Measurements from ENCODE around the gene ADARB2. TPM values are rescaled to one million over a fixed set of nuclear protein-coding genes. Genes with fewer than 3 reads are reported as not detected.
"Not testable (repeated sequence)": the region's sequence is repeated elsewhere in the genome, so short reads cannot be mapped to it uniquely, and the experiment has no call there.

Gene ADARB2
- total RNA-seq, 3 donors from 2014 or later (not counting 1 experiment from before 2014, with no cell fraction given), result 0.27 to 0.78 (median 0.40) TPM

GRCh38 chr10:1432161-1432560 lies 305.2 kb downstream of the ADARB2 start:
- TF ChIP-seq, protein P1, sequence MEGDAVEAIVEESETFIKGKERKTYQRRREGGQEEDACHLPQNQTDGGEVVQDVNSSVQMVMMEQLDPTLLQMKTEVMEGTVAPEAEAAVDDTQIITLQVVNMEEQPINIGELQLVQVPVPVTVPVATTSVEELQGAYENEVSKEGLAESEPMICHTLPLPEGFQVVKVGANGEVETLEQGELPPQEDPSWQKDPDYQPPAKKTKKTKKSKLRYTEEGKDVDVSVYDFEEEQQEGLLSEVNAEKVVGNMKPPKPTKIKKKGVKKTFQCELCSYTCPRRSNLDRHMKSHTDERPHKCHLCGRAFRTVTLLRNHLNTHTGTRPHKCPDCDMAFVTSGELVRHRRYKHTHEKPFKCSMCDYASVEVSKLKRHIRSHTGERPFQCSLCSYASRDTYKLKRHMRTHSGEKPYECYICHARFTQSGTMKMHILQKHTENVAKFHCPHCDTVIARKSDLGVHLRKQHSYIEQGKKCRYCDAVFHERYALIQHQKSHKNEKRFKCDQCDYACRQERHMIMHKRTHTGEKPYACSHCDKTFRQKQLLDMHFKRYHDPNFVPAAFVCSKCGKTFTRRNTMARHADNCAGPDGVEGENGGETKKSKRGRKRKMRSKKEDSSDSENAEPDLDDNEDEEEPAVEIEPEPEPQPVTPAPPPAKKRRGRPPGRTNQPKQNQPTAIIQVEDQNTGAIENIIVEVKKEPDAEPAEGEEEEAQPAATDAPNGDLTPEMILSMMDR (IDR thresholded peaks at IDR 0.05), result no peak
- Histone ChIP-seq H3K4me1 (ENCODE audit: control insufficient read depth, insufficient read depth, low read length) (no peaks in the 10 kb centered on the region), H3K36me3 (ENCODE audit: control insufficient read depth, insufficient read depth, low read length) (no peaks in the 10 kb centered on the region), H3K9me3 (ENCODE audit: control insufficient read depth, insufficient read depth, low read length) (no peaks in the 10 kb centered on the region), H3K27me3 (ENCODE audit: control insufficient read depth, insufficient read depth, low read length) (no peaks in the 10 kb centered on the region), H3K4me3 (ENCODE audit: low read length) (no peak overlapping the region), H3K27ac (ENCODE audit: low read length) (no peak overlapping the region)
- 90% methylated on average over 2 of the region's 3 CpGs for WGBS (ENCODE audit: insufficient coverage)
- Mint-ChIP-seq H3K4me3 (no peak overlapping the region), H3K27me3 (ENCODE audit: low read depth in 2 of 2) (peaks cover 9 to 21% of the 10 kb centered on the region in 2 donors), H3K9me3 (peaks cover 6 to 7% of the 10 kb centered on the region in 2 donors), H3K4me1 (no peaks in the 10 kb centered on the region), H3K27ac (no peak overlapping the region), H3K36me3 (peaks cover 10% of the 10 kb centered on the region)
- ATAC-seq (no peak), DNase-seq (no peak)
- intact Hi-C loops (cut with micrococcal nuclease), result no loop called here

GRCh38 chr10:1431229-1431628 lies 306.1 kb downstream of the ADARB2 start:
- Histone ChIP-seq H3K27ac (ENCODE audit: low read length) (no peak overlapping the region), H3K4me3 (ENCODE audit: low read length) (no peak overlapping the region), H3K27me3 (ENCODE audit: control insufficient read depth, insufficient read depth, low read length) (no peaks in the 10 kb centered on the region), H3K9me3 (ENCODE audit: control insufficient read depth, insufficient read depth, low read length) (no peaks in the 10 kb centered on the region), H3K36me3 (ENCODE audit: control insufficient read depth, insufficient read depth, low read length) (no peaks in the 10 kb centered on the region), H3K4me1 (ENCODE audit: control insufficient read depth, insufficient read depth, low read length) (no peaks in the 10 kb centered on the region)
- Mint-ChIP-seq H3K36me3 (peaks cover 10% of the 10 kb centered on the region), H3K27me3 (ENCODE audit: low read depth in 2 of 2) (peaks cover 9 to 25% of the 10 kb centered on the region in 2 donors), H3K4me1 (no peaks in the 10 kb centered on the region), H3K9me3 (peaks cover 6 to 7% of the 10 kb centered on the region in 2 donors), H3K27ac (no peak overlapping the region), H3K4me3 (no peak overlapping the region)
- WGBS (ENCODE audit: insufficient coverage), result no CpG with 5 or more reads among the region's 1 CpG
- no peak for DNase-seq
- intact Hi-C loops (cut with micrococcal nuclease), result no loop called here
- no peak for ATAC-seq
- TF ChIP-seq, protein P1 (IDR thresholded peaks at IDR 0.05), result no peak

DNA sequence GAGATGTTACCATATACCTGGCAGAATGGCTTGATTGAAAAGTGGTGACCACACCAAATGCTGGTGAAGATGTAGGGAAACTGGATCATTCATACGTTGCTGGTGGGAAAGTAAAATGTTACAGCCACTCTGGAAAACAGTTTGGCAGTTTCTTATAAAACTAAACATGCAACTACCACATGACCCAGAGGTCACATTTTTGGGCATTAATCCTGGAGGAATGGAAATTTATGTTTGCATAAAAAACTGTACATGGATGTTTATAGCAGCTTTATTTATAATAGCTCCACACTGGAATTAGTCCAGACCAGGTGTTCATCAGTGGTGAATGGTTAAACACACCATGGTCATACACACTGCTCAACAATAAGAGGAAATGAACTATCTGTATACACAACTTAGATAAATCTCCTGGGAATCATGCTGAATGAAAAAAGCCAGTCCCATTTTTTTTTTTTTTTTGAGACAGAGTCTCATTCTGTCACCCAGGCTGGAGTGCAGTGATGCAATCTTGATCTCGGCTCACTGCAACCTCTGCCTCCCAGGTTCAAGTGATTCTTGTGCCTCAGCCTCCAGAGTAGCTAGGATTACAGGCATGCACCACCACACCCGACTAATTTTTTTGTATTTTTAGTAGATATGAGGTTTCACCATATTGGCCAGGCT lies 309.7 kb downstream of the ADARB2 start:
- H3K27me3 ChIP-seq (ENCODE audit: control insufficient read depth, insufficient read depth, low read length), result not testable (repeated sequence)
- WGBS (ENCODE audit: insufficient coverage), result 69% methylated on average over 1 of the region's 3 CpGs
- intact Hi-C loops (cut with micrococcal nuclease), result loop anchor here (10.0 kb wide), 1 partner anchor 1617 kb away; no protein-coding TSS in a partner anchor

GRCh38 chr10:1426786-1427185 lies 310.5 kb downstream of the ADARB2 start:
- H3K27ac Mint-ChIP-seq, result no peak overlapping the region
- 84% methylated on average over 6 of the region's 6 CpGs for WGBS (ENCODE audit: insufficient coverage)
- peaks cover 10% of the 10 kb centered on the region for H3K36me3 Mint-ChIP-seq
- H3K27me3 Mint-ChIP-seq (ENCODE audit: low read depth in 2 of 2), result peaks cover 12 to 19% of the 10 kb centered on the region in 2 donors
- Histone ChIP-seq H3K27me3 (ENCODE audit: control insufficient read depth, insufficient read depth, low read length) (no peaks in the 10 kb centered on the region), H3K9me3 (ENCODE audit: control insufficient read depth, insufficient read depth, low read length) (no peaks in the 10 kb centered on the region), H3K27ac (ENCODE audit: low read length) (no peak overlapping the region), H3K4me3 (ENCODE audit: low read length) (no peak overlapping the region), H3K4me1 (ENCODE audit: control insufficient read depth, insufficient read depth, low read length) (no peaks in the 10 kb centered on the region), H3K36me3 (ENCODE audit: control insufficient read depth, insufficient read depth, low read length) (no peaks in the 10 kb centered on the region)
- intact Hi-C loops (cut with micrococcal nuclease), result loop anchor here (10.0 kb wide), 1 partner anchor 1618 kb away; no protein-coding TSS in a partner anchor
- peaks cover 6 to 7% of the 10 kb centered on the region in 2 donors for H3K9me3 Mint-ChIP-seq
- TF ChIP-seq, protein P1 (IDR thresholded peaks at IDR 0.05), result no peak
- no peaks in the 10 kb centered on the region for H3K4me1 Mint-ChIP-seq
- ATAC-seq, result no peak
- H3K4me3 Mint-ChIP-seq, result no peak overlapping the region
- no peak for DNase-seq

More for the DNA sequence above, 309.7 kb downstream of the ADARB2 start:
- H3K9me3 Mint-ChIP-seq; DNase-seq; H3K4me1 ChIP-seq (ENCODE audit: control insufficient read depth, insufficient read depth, low read length); H3K4me3 ChIP-seq (ENCODE audit: low read length); H3K27ac Mint-ChIP-seq; H3K36me3 ChIP-seq (ENCODE audit: control insufficient read depth, insufficient read depth, low read length); H3K4me3 Mint-ChIP-seq; H3K27ac ChIP-seq (ENCODE audit: low read length); ATAC-seq; H3K4me1 Mint-ChIP-seq; H3K36me3 Mint-ChIP-seq; H3K9me3 ChIP-seq (ENCODE audit: control insufficient read depth, insufficient read depth, low read length): not testable (repeated sequence)
- peaks cover 13 to 18% of the 10 kb centered on the region in 2 donors for H3K27me3 Mint-ChIP-seq (ENCODE audit: low read depth in 2 of 2)
